Kidney epithelial cell (primary cell): ENCODE data around the gene RAD51B. TPM values are rescaled to one million over a fixed set of nuclear protein-coding genes. Genes with fewer than 3 reads are reported as not detected.

Experiments used
- DNase-seq: peaks from one replicate; pipeline ENCODE4 v3.0.0-alpha.2; 2010; ENCODE audit warnings: low read depth
- H3K27me3 ChIP-seq: 2 replicates; pipeline ENCODE4 v1.6.0; 2011; ENCODE audit warnings: low read length; ENCODE audit not compliant: control insufficient read depth, insufficient read depth
- H3K36me3 ChIP-seq: 2 replicates; pipeline ENCODE4 v1.5.1; 2011; ENCODE audit warnings: low read length; ENCODE audit not compliant: control insufficient read depth, insufficient read depth
- H3K4me3 ChIP-seq: 2 replicates; pipeline ENCODE4 v1.5.1; 2011; ENCODE audit warnings: low read depth, mild to moderate bottlenecking, control low read depth, low read length
- total RNA-seq: library from RNA; depleted of rRNA; stranded (reverse); fragments of >200 nt; gene quantifications from 2 replicates; pipeline ENCODE4 v1.2.3, GENCODE V29; 2015
- TF ChIP-seq, protein P1 (sequence below): IDR thresholded peaks from 2 replicates; pipeline ENCODE4 v1.5.1; 2011; ENCODE audit warnings: mild to moderate bottlenecking, moderate library complexity, low read length, control low read depth, inconsistent platforms; ENCODE audit not compliant: insufficient read depth, poor library complexity, severe bottlenecking

The RAD51B gene
- total RNA-seq, 1 donor from 2014 or later: 9.5 TPM

GRCh38 chr14:68718023-68718990 is 898.7 kb downstream of the RAD51B start:
- no peak for DNase-seq
- no peaks in the 10 kb centered on the region for H3K36me3 ChIP-seq
- no peak overlapping the region for H3K4me3 ChIP-seq
- TF ChIP-seq, protein P1, sequence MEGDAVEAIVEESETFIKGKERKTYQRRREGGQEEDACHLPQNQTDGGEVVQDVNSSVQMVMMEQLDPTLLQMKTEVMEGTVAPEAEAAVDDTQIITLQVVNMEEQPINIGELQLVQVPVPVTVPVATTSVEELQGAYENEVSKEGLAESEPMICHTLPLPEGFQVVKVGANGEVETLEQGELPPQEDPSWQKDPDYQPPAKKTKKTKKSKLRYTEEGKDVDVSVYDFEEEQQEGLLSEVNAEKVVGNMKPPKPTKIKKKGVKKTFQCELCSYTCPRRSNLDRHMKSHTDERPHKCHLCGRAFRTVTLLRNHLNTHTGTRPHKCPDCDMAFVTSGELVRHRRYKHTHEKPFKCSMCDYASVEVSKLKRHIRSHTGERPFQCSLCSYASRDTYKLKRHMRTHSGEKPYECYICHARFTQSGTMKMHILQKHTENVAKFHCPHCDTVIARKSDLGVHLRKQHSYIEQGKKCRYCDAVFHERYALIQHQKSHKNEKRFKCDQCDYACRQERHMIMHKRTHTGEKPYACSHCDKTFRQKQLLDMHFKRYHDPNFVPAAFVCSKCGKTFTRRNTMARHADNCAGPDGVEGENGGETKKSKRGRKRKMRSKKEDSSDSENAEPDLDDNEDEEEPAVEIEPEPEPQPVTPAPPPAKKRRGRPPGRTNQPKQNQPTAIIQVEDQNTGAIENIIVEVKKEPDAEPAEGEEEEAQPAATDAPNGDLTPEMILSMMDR: peak; percentile 35
- no peaks in the 10 kb centered on the region for H3K27me3 ChIP-seq

DNA sequence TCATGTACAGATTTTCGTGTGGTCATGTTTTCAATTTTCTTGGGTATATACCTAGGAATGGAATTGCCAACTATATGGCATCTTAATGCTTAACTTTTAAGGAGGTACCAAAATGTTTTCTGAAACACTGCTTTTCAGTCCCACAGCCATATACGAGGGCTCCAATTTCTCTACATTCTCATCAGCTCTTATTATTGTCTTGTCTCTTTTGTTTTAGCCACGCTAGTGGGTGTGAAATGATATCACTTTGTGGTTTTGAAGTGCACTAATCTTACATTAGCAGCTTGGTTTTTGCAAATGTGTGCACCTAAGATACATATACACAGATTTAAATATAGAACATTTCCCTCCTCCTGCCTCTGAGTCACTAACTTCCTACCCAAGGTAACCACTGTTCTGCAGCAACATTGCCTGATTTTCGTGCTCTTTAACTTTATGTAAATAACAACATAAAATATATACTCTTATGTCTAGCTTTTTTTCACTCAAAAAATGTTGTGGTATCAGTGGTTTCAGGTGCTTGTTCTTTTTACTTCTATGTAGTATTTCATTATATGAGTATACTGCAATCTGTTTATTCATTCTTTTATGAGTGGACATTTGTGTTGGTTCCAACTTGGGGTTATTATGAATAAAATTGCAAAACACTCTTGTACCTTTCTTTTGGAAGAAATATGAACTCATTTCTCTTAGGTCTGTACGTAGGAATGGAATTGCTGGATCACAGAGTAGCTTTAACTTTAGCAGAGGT is 900.2 kb downstream of the RAD51B start:
- TF ChIP-seq, protein P1: no peak
- DNase-seq: no peak
- H3K36me3 ChIP-seq: no peaks in the 10 kb centered on the region
- H3K4me3 ChIP-seq: no peak overlapping the region
- no peaks in the 10 kb centered on the region for H3K27me3 ChIP-seq

DNA sequence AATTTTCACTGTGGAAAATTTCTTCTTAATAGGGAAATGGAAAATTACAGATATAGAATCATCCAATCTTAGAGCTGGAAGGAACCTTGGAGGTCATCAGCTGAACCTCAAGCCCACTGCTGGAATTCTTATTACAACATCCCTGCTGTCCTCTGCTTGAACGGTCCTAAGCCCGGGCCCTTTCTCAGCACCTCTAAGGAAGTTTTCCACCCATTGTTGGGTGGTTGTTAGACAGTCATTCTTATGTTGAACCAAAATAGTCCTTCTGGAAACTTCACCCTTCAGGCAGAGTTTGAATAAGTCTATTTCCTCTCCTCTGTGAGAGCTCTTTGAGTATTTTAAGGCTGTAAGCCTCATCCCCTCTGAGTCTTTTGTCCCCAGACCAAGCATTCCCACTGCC is 902.6 kb downstream of the RAD51B start:
- DNase-seq: no peak
- TF ChIP-seq, protein P1: no peak
- no peak overlapping the region for H3K4me3 ChIP-seq
- H3K27me3 ChIP-seq: no peaks in the 10 kb centered on the region
- H3K36me3 ChIP-seq: no peaks in the 10 kb centered on the region

GRCh38 chr14:68722968-68723566 is 903.5 kb downstream of the RAD51B start:
- Histone ChIP-seq H3K36me3 (no peaks in the 10 kb centered on the region), H3K27me3 (no peaks in the 10 kb centered on the region), H3K4me3 (no peak overlapping the region)
- TF ChIP-seq, protein P1: no peak
- DNase-seq: no peak

DNA sequence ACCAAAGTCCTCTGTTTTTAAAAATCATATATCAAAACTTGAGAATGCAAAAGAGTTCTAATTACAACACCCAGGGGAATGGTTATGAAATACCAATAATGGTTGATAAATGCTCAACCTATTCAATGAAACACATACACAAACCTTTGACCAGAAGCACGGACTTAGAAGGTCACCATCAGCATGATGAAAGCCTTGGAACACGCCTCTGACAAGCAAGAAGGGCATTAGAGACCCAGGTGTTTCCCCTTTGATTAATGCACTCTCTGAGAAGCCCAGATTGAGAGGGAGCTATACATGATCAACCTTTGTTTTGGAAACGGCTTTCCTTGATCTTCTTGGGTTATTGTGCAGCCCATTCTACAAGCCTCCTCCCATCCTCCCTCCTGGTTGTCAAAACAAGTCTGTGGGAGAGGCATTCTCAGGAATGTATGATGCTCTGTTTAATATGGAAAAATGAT is 904.3 kb downstream of the RAD51B start:
- TF ChIP-seq, protein P1: no peak
- H3K27me3 ChIP-seq: no peaks in the 10 kb centered on the region
- DNase-seq: no peak
- no peak overlapping the region for H3K4me3 ChIP-seq
- no peaks in the 10 kb centered on the region for H3K36me3 ChIP-seq
